IMR-90 (cell line): ENCODE measurements around the gene ME3. TPM values are rescaled to one million over a fixed set of nuclear protein-coding genes. Genes with fewer than 3 reads are reported as not detected.
A peak's percentile ranks its signal among the peaks of the same experiment; 100 is the strongest.

Experiments
- ATAC-seq: fragments of 200-7000 bp; cut with Tn5 transposase; 2 replicates; pipeline ENCODE4 v1.9.1; 2020; ENCODE audit warnings: low read depth, mild to moderate bottlenecking, moderate library complexity
- BruUV-seq: library from RNA; stranded (reverse); fragments of 400-500 nt; replicated peaks from 2 replicates; lab custom pipeline; 2021; lab: Mats Ljungman, UMichigan
- CTCF ChIA-PET: fragments of 300-600 bp; formaldehyde crosslinking; extraction: SDS; loops from one replicate; lab custom pipeline; 2021; ENCODE audit warnings: antibody characterized with exemption; lab: Yijun Ruan, JAX
- POLR2A ChIA-PET: fragments of 300-600 bp; sonication (Branson Sonifier 250); formaldehyde crosslinking; loops from one replicate; lab custom pipeline; 2022; ENCODE audit warnings: antibody characterized with exemption; ENCODE audit not compliant: unreplicated experiment; lab: Charles Lee
- DNase-seq: peaks from one replicate; pipeline ENCODE4 v3.0.0; 2013
- H2AFZ ChIP-seq: replicated peaks from 2 replicates; pipeline ENCODE3; 2013; ENCODE audit warnings: low read length, mild to moderate bottlenecking; ENCODE audit not compliant: poor library complexity
- H2AK5ac ChIP-seq: 2 replicates; pipeline ENCODE4 v1.6.1; 2013; ENCODE audit warnings: low read depth, low read length, inconsistent platforms
- H2AK9ac ChIP-seq: replicated peaks from 2 replicates; pipeline ENCODE3; 2013; ENCODE audit warnings: mild to moderate bottlenecking, low read depth, low read length, moderate library complexity; ENCODE audit not compliant: poor library complexity
- H2BK120ac ChIP-seq: 2 replicates; pipeline ENCODE4 v1.6.1; 2013; ENCODE audit warnings: low read depth, low read length, inconsistent platforms
- H2BK15ac ChIP-seq: 3 replicates; pipeline ENCODE4 v1.6.1; 2013; ENCODE audit warnings: low read depth, low read length, inconsistent platforms
- H2BK20ac ChIP-seq: 2 replicates; pipeline ENCODE4 v1.6.1; 2013; ENCODE audit warnings: low read depth, mild to moderate bottlenecking, inconsistent platforms, low read length, moderate library complexity
- H2BK5ac ChIP-seq: 2 replicates; pipeline ENCODE4 v1.6.1; 2013; ENCODE audit warnings: mild to moderate bottlenecking, low read depth, low read length, inconsistent platforms; ENCODE audit not compliant: poor library complexity, severe bottlenecking
- H3K14ac ChIP-seq: replicated peaks from 2 replicates; pipeline ENCODE4 v1.6.1; 2013; ENCODE audit warnings: low read depth, low read length, inconsistent platforms
- H3K18ac ChIP-seq: 2 replicates; pipeline ENCODE4 v1.6.1; 2013; ENCODE audit warnings: low read depth, low read length, control low read depth
- H3K23ac ChIP-seq: 2 replicates; pipeline ENCODE4 v1.6.1; 2013; ENCODE audit warnings: low read depth, low read length, inconsistent platforms
- H3K27ac ChIP-seq: 2 replicates; pipeline ENCODE4 v1.5.1; 2013; ENCODE audit warnings: mild to moderate bottlenecking, control low read depth, low read length; ENCODE audit not compliant: insufficient read depth
- H3K27me3 ChIP-seq: 2 replicates; pipeline ENCODE4 v1.6.1; 2013; ENCODE audit warnings: low read length; ENCODE audit not compliant: control insufficient read depth, insufficient read depth
- H3K36me3 ChIP-seq: 2 replicates; pipeline ENCODE4 v1.6.1; 2013; ENCODE audit warnings: low read length, mixed read lengths; ENCODE audit not compliant: control insufficient read depth, insufficient read depth
- H3K4ac ChIP-seq: 2 replicates; pipeline ENCODE4 v1.6.1; 2013; ENCODE audit warnings: low read depth, low read length, inconsistent platforms
- H3K4me1 ChIP-seq: 2 replicates; pipeline ENCODE4 v1.6.1; 2013; ENCODE audit warnings: low read length, mixed read lengths; ENCODE audit not compliant: control insufficient read depth, insufficient read depth
- H3K4me2 ChIP-seq: 2 replicates; pipeline ENCODE4 v1.6.1; 2013; ENCODE audit warnings: low read depth, mild to moderate bottlenecking, control low read depth, low read length, moderate library complexity
- H3K4me3 ChIP-seq: 2 replicates; pipeline ENCODE4 v1.5.1; 2013; ENCODE audit warnings: low read depth, mild to moderate bottlenecking, control low read depth, low read length, moderate library complexity; ENCODE audit not compliant: insufficient read depth
- H3K56ac ChIP-seq: 2 replicates; pipeline ENCODE4 v1.6.1; 2013; ENCODE audit warnings: low read length, inconsistent platforms; ENCODE audit not compliant: insufficient read depth; ENCODE audit errors: extremely low read depth
- H3K79me1 ChIP-seq, 2 experiments: 2 replicates each; pipeline ENCODE4 v1.6.1; 2013; ENCODE audit warnings: low read length in 2 of 2, inconsistent platforms in 1 of 2, low read depth in 1 of 2
- H3K9ac ChIP-seq: 2 replicates; pipeline ENCODE4 v1.6.1; 2013; ENCODE audit warnings: low read depth, low read length, control low read depth
- H3K9me1 ChIP-seq: 2 replicates; pipeline ENCODE4 v1.6.1; 2013; ENCODE audit warnings: low read length, inconsistent platforms; ENCODE audit not compliant: insufficient read depth
- H3K9me3 ChIP-seq: 2 replicates; pipeline ENCODE4 v1.6.1; 2013; ENCODE audit warnings: low read length; ENCODE audit not compliant: control insufficient read depth, insufficient read depth
- H4K20me1 ChIP-seq: 2 replicates; pipeline ENCODE4 v1.6.1; 2013; ENCODE audit warnings: low read length, inconsistent platforms; ENCODE audit not compliant: insufficient read depth
- H4K5ac ChIP-seq: 2 replicates; pipeline ENCODE4 v1.6.1; 2013; ENCODE audit warnings: mild to moderate bottlenecking, low read depth, low read length, control low read depth
- H4K8ac ChIP-seq, 2 experiments: 2 replicates each; pipeline ENCODE4 v1.6.1; 2013; ENCODE audit warnings: low read depth in 2 of 2, low read length in 2 of 2, control low read depth in 1 of 2, inconsistent platforms in 1 of 2
- H4K91ac ChIP-seq: 2 replicates; pipeline ENCODE4 v1.6.1; 2013; ENCODE audit warnings: low read depth, low read length, inconsistent platforms; ENCODE audit not compliant: insufficient read depth
- CEBPB ChIP-seq: IDR thresholded peaks from 2 replicates; pipeline ENCODE4 v1.6.1; 2012; ENCODE audit warnings: low read depth, low read length, improper control_type of control experiment
- CHD1 ChIP-seq: IDR thresholded peaks from 2 replicates; pipeline ENCODE4 v1.6.1; 2012; ENCODE audit warnings: low read depth, low read length, improper control_type of control experiment
- CTCF ChIP-seq: conservative IDR thresholded peaks from 2 replicates; pipeline ENCODE4 v1.5.1; 2012; ENCODE audit warnings: mild to moderate bottlenecking, low read depth, low read length, improper control_type of control experiment
- FOS ChIP-seq: fragments of 150-350 bp; IDR thresholded peaks from 2 replicates; pipeline ENCODE4 v1.6.1; 2016; ENCODE audit warnings: low read depth, low read length
- MAFK ChIP-seq: IDR thresholded peaks from 2 replicates; pipeline ENCODE4 v1.6.1; 2012; ENCODE audit warnings: low read depth, low read length, improper control_type of control experiment
- MAZ ChIP-seq: IDR thresholded peaks from 2 replicates; pipeline ENCODE4 v1.6.1; 2012; ENCODE audit warnings: low read depth, mild to moderate bottlenecking, low read length, improper control_type of control experiment, moderate library complexity, borderline replicate concordance
- MXI1 ChIP-seq: IDR thresholded peaks from 2 replicates; pipeline ENCODE4 v1.6.1; 2012; ENCODE audit warnings: low read depth, mild to moderate bottlenecking, low read length, moderate library complexity, borderline replicate concordance
- NFE2L2 ChIP-seq: fragments of 150-350 bp; IDR thresholded peaks from 2 replicates; pipeline ENCODE4 v1.6.1; 2016; ENCODE audit warnings: low read depth, mild to moderate bottlenecking, low read length
- POLR2A ChIP-seq: IDR thresholded peaks from 2 replicates; pipeline ENCODE4 v1.6.1; 2012; ENCODE audit warnings: mild to moderate bottlenecking, low read depth, low read length
- RCOR1 ChIP-seq: IDR thresholded peaks from 2 replicates; pipeline ENCODE4 v1.6.1; 2012; ENCODE audit warnings: mild to moderate bottlenecking, low read length, improper control_type of control experiment; ENCODE audit not compliant: insufficient replicate concordance
- RFX5 ChIP-seq: IDR thresholded peaks from 2 replicates; pipeline ENCODE4 v1.8.0; 2012; ENCODE audit warnings: low read depth, mild to moderate bottlenecking, low read length, moderate library complexity
- SMC3 ChIP-seq: fragments of 150-350 bp; IDR thresholded peaks from 2 replicates; pipeline ENCODE4 v1.6.1; 2016; ENCODE audit warnings: low read depth, mild to moderate bottlenecking, antibody characterized with exemption, low read length, moderate library complexity
- USF2 ChIP-seq: fragments of 150-350 bp; IDR thresholded peaks from 2 replicates; pipeline ENCODE4 v1.6.1; 2017; ENCODE audit warnings: mild to moderate bottlenecking, antibody characterized with exemption, low read length, low read depth
- WGBS, 2 experiments: methylation state at CpG; one replicate each; pipeline versions ENCODE4 v1.1.5 to v1.1.7; 2013; ENCODE audit warnings: missing lambda C conversion rate in 2 of 2; ENCODE audit not compliant: insufficient read length in 1 of 2; ENCODE audit errors: extremely low coverage in 2 of 2; 5-methylcytosine and 5-hydroxymethylcytosine counted together
- dilution Hi-C: fragments of 300-500 bp; cut with HindIII; formaldehyde crosslinking; loops from one replicate; pipeline ENCODE4 v1.14.3; 2018; ENCODE audit warnings: low sequenced_read_pairs; ENCODE audit not compliant: unreplicated experiment
- in situ Hi-C: fragments of 300-500 bp; cut with MboI; formaldehyde crosslinking; loops from 3 replicates; pipeline ENCODE4 v1.14.3; 2019; ENCODE audit warnings: low sequenced_read_pairs, inconsistent platforms, mixed read lengths
- intact Hi-C: fragments of 100-400 bp; cut with micrococcal nuclease; formaldehyde crosslinking; loops from 2 replicates; pipeline ENCODE4 v1.10.0; 2022
- polyA plus RNA-seq, 3 experiments: library from polyadenylated mRNA; depleted of rRNA; stranded (reverse); fragments of >200 nt; gene quantifications; 2 replicates each; pipeline ENCODE4 v1.2.3, GENCODE V29; 2012; ENCODE audit warnings: low replicate concordance in 1 of 3
- total RNA-seq: library from RNA; depleted of rRNA; stranded (reverse); fragments of >200 nt; gene quantifications from 2 replicates; pipeline ENCODE4 v1.2.3, GENCODE V29; 2012

ME3 gene
- total and polyA plus RNA-seq, 2 of the 4 experiments (the other 2 are of a cell fraction): 7.8 to 9.0 TPM

- no peak for TF ChIP-seq NFE2L2
These were observed 47.5 kb upstream of the ME3 start (continued) for GRCh38 chr11:86719781-86720463.

- no peaks in the 10 kb centered on the region for H3K9me3 ChIP-seq
- H2BK120ac ChIP-seq: peak overlapping the region; percentile 94
- peak overlapping the region; percentile 91 for H2AK5ac ChIP-seq
- dilution Hi-C loops (no loop called here), intact Hi-C loops (no loop called here), in situ Hi-C loops (no loop called here)
- TF ChIP-seq FOS (no peak), RCOR1 (no peak), MAZ (no peak), MXI1 (no peak), POLR2A (no peak), CEBPB (no peak), MAFK (no peak), RFX5 (no peak), CHD1 (no peak), USF2 (no peak), SMC3 (no peak), CTCF (no peak)
- no peaks in the 10 kb centered on the region for H3K79me1 ChIP-seq
- H2BK20ac ChIP-seq: peak overlapping the region; percentile 96
- no TSS peak for BruUV-seq
- no peak overlapping the region for H3K4me2 ChIP-seq
- peak overlapping the region; percentile 72 for H4K91ac ChIP-seq
- 100% methylated on average over 1 of the region's 1 CpG for WGBS, 2 experiments
- H3K4me1 ChIP-seq: peaks cover 10% of the 10 kb centered on the region
- H3K27me3 ChIP-seq: no peaks in the 10 kb centered on the region
- H4K8ac ChIP-seq: peak overlapping the region; percentile 30 to 54; a peak in 1 of 4 replicates
- H2BK15ac ChIP-seq: peak overlapping the region; percentile 97
- H3K56ac ChIP-seq: no peak overlapping the region
- DNase-seq (no peak), ATAC-seq (no peak)
- ChIA-PET POLR2A (no interaction called here), CTCF (interaction anchor here (1.6 kb wide), 1 partner anchor 10 kb away, joined by 3 read pairs; no protein-coding TSS in a partner anchor)
- peak overlapping the region; percentile 90 for H3K4ac ChIP-seq
- H3K14ac ChIP-seq: peak overlapping the region; percentile 10; the same call in 1 of the 2 replicates
- H3K9me1 ChIP-seq: peaks cover 5% of the 10 kb centered on the region
- H4K20me1 ChIP-seq: no peaks in the 10 kb centered on the region
- H3K4me3 ChIP-seq: no peak overlapping the region
- no peak overlapping the region for H3K9ac ChIP-seq
- H3K36me3 ChIP-seq: no peaks in the 10 kb centered on the region
- H4K5ac ChIP-seq: no peak overlapping the region
- no peak overlapping the region for H2AK9ac ChIP-seq
- peak overlapping the region; percentile 77 for H2BK5ac ChIP-seq
- H3K18ac ChIP-seq: no peak overlapping the region; the same call in 1 of the 2 replicates
- H3K23ac ChIP-seq: peak overlapping the region; percentile 67; the same call in 1 of the 2 replicates
- no peak overlapping the region for H3K27ac ChIP-seq
- H2AFZ ChIP-seq: no peak overlapping the region
These were observed 46.6 kb upstream of the ME3 start for GRCh38 chr11:86718999-86719398.
